ENCODE results near the gene HOXB4.

The HOXB4 gene

GRCh38 chr17:48599354-48599753, 21.2 kb upstream of the HOXB4 start:
- no peak for DNase-seq

DNA sequence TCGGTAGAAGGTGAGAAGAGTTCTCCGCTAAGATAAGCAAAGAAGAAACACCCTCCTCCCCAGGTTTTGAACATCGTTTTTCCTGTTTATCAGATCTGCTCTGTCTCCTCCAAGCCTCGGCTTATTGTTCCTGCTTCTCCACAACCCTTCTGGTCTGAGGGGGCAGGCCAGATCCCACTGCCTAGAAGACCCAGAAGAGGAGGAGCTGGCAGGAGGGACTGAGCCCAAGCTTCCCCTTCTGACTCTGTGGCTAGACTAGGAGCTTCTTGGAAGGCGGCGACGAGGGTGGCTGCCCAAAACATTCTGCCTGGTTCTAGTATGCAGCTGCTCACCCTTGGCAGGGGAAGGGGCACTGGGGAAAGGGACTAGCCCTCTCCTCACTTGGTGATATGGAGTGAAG, 20.6 kb upstream of the HOXB4 start:
- peak; percentile 14 for DNase-seq

DNA sequence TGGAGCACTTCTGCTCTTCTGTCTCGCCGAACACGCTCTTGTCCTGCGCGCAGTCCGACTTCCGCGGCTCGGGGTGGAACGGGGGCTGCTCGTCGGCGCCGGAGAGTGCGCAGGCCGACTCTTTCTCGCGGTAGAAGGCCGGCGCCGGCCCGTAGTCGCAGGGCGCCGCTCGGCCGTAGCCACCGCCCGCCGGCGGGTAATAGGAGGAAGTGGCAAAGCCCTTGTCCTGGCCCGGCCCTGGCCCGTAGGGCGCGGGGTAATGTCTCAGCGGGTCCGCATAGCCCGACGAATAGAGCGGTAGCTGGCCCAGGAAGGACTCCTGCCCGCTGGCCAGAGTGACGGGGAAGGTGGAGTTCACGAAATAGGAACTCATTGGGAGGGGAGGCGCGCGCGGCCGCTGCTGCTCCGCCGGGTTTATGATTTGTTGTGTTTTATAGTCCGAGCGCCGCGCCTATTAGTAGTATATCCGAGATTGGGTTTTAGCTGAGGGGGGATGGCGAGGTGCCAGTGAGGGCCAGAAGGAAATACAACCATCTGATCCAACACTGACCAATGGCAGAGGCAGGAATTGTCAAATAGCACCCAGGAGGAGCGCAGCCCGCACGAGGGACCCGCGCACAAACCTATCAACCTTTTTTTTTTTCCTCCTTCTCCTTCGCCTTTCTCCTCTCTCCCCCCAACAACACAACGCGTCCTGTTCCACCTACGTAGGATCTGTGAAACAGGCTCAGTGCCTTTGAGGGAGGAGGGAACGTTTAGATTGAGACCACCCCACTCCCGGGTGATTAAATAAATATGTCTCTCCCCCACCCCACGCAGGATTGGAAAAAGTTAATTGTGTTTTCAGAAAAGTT, 19.9 kb upstream of the HOXB4 start:
- peak; percentile 74 for DNase-seq

DNA sequence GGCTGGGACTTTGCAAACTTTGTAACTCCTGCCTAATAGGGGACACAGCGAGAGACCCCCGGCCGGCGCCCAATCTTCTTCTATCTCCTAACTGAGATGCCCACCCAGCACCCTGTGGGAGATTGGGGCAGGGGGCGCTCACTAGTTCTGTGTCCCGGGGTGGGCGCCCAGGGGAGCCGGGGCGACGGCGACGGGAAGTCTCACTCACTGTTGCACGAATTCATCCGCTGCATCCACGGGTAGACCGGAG, 19.3 kb upstream of the HOXB4 start:
- DNase-seq = no peak

- DNase-seq = peak; percentile 84
These were observed 18.8 kb upstream of the HOXB4 start for GRCh38 chr17:48596735-48597527.

DNA sequence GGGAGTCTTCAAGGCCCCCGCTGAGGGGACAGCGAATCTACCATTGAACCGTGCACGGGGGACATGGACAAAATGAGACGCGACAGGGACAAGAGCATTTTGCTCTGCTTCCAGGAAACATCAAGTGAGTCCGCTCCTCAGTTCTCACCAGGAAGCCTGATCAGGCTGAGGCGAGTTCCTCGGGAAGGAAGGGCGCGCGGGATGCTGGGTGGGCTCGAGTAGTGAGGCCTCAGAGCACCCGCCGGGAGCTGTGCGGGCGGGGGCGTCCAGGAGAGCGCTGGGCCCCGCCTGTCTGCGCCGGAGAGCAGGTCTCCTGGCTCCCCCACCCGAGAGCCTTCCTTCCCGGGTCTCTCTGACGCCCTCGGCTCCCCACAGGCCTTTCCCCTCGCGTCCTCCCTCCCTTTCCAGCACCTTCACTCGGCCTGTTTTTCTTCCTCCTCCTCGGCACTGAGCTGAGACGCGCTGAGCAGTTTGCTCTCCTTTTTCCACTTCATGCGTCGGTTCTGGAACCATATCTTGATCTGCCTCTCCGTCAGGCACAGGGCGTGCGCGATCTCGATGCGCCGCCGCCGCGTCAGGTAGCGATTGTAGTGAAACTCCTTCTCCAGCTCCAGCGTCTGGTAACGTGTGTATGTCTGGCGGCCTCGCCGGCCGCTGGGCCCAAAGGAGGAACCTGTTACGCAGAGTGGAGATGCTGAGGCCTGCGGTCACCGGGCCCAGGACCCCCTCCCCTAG, 18.0 kb upstream of the HOXB4 start:
- peak; percentile 75 for DNase-seq

DNA sequence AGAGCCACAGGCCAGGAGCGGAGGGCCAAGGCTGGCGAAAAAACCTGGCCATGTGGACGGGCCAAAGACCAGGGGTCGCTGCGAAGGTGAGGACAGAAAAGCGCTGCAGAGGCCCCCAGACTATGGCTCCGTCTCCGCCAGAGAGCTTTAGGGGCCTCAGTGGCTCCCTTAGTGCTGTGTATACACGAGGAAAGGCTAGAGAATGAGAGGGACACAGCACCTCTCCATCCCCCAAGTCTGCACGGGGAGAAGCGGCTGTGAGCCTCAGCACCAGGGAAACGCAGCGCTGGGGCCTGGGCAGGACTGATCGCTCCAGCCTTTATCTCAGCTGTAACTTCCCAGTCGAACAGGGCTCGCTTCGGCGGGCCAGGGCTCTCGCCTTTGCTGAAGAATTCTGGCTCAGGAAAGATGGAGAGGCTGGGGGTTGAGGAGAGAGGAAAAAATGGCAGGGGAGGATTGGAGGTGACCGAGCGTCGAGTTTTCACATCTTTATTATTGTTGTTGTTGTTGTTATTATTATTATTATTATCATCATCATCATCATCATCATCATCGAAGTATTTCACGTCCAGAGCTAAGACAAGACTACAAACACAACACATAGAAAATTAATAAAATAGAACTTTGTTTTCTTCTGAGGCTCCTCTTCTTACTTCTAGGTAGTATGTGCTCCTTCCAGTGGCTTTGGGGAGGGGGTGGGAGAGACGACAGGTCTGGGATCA, 17.3 kb upstream of the HOXB4 start:
- no peak for DNase-seq

GRCh38 chr17:48594538-48595277, 16.6 kb upstream of the HOXB4 start:
- no peak for DNase-seq

DNA sequence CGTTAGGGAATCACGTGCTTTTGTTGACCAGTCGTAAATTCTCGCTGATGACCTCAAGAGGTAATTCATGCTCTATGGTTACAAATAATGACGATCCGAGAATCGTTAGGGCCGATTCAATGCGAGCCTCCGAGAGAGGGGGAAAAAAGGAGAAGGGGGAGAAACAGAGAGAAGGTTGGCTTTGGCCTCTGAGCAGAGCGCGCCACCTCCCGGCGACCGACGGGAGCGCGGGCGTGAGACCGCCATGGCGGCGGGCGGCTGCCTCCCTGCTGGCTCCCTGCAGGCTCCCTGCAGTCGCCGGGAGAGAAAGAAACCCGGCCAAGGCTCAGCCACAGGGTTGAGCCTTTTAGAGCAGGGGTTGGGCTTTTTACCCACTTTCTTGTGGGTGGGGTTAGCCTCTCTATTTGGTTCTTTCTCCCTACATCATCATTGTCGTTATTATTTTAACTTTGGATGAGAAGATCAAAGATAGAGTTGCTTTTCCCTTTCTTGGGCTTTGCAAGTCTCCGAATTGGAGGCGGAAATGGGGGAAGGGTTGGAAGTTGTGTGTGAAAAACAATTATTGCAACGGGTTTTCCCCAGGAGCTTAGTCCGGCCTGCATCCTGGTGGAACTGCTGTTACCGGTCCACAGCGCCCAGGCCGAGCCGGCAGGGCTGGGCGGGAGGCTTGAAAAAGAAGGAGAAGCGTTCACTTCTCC, 15.8 kb upstream of the HOXB4 start:
- peak; percentile 99 for DNase-seq

- DNase-seq = peak; percentile 89
These were observed 15.1 kb upstream of the HOXB4 start, which contains the start of gene HOXB5 for GRCh38 chr17:48593126-48593829. HOXB5 (minus strand) TSS chr17:48593779; CDS start chr17:48593682, 97 bp downstream.

DNA sequence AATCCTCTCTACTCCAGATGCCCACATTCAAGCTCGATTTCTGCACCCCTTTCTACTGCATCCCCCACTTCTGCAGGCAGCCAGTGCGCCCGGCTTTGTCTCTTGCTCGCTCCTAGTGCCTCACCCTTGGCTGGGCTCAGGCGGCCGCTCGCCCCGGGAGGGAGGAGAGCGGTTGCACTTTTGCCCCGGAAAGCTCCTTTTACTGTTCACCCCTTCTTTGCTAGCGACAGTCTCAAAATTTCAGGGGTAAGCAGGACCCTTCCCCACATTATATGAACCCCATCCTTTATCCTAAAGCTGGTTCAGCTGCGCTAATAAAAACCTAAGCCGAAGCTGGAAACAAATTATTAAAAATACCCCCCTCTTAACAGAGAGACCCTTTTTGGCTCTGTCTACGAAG, 14.4 kb upstream of the HOXB4 start:
- DNase-seq = peak; percentile 34

GRCh38 chr17:48592057-48592514, 13.9 kb upstream of the HOXB4 start:
- DNase-seq = no peak

GRCh38 chr17:48591255-48592056, 13.3 kb upstream of the HOXB4 start:
- DNase-seq = no peak

DNA sequence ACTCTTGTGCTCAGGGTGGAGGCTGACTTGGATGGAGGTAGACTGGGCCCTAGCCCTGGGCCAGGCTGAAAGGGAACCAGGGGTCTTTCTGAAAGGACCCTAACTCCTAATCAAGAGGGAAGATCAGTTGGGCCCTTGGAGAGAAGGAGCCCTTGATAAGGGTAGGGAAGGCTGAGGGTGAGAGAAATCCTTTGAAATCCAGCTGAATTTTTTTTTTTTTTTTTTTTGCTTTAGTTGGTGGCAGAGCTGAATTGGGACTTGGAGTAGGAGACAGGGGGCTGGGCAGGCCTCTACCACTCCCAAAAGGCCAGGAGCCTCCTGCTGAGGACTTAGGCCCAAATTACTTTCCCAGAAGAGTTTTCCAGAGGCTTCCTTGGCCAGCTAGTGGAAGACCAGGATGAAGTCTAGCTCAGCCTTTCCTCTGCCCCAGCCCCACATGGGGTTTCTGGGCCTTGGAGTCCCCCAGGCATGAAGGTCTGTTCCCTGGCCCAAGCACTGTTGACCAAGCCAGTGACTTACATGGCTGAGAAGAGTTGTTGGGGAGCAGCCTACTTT, 12.5 kb upstream of the HOXB4 start:
- no peak for DNase-seq

GRCh38 chr17:48589831-48590606, 11.9 kb upstream of the HOXB4 start, which contains the start of gene HOXB3:
HOXB3 (minus strand) TSS chr17:48590241; CDS start chr17:48552474, 37,767 bp downstream.
- DNase-seq = no peak

- DNase-seq = no peak
These were observed 11.1 kb upstream of the HOXB4 start for GRCh38 chr17:48589060-48589830.

- DNase-seq = peak; percentile 30
These were observed 10.4 kb upstream of the HOXB4 start for GRCh38 chr17:48588528-48588927.

- no peak for DNase-seq
These were observed 9.9 kb upstream of the HOXB4 start for GRCh38 chr17:48588074-48588415.

All from NCI-H69 (cell line).